DOHH2 (cell line): ENCODE measurements around the gene SCNN1G.

Source experiments
- CTCF ChIP-seq: fragments of 200-600 bp; sonication (generic); IDR thresholded peaks from one replicate; pipeline ENCODE4 v1.5.1; 2014; ENCODE audit warnings: antibody characterized with exemption, mild to moderate bottlenecking, low read depth, low read length; ENCODE audit not compliant: poor library complexity, severe bottlenecking
- EZH2phosphoT487 ChIP-seq: fragments of 200-600 bp; sonication (generic); IDR thresholded peaks from 2 replicates; pipeline ENCODE4 v1.6.1; 2017; ENCODE audit warnings: borderline replicate concordance, mild to moderate bottlenecking, antibody characterized with exemption, low read length, moderate library complexity, mixed read lengths

- TF ChIP-seq CTCF: no peak
- TF ChIP-seq EZH2phosphoT487: no peak
Measured at GRCh38 chr16:23240994-23241393, 58.4 kb downstream of the SCNN1G start.
